OCI-LY7 (cell line): ENCODE results near the gene RAX2. TPM values are rescaled to one million over a fixed set of nuclear protein-coding genes. Genes with fewer than 3 reads are reported as not detected.

Source experiments
- BruUV-seq: library from RNA; stranded (reverse); fragments of 400-500 nt; replicated peaks from 2 replicates; lab custom pipeline; 2021; lab: Mats Ljungman, UMichigan
- CTCF ChIA-PET: fragments of 300-600 bp; sonication (Branson Sonifier 250); formaldehyde crosslinking; loops from one replicate; lab custom pipeline; 2022; ENCODE audit warnings: antibody characterized with exemption; ENCODE audit not compliant: unreplicated experiment; lab: Charles Lee
- POLR2A ChIA-PET: fragments of 300-600 bp; sonication (Branson Sonifier 250); formaldehyde crosslinking; loops from one replicate; lab custom pipeline; 2022; ENCODE audit warnings: antibody characterized with exemption; lab: Charles Lee
- DNase-seq: peaks from one replicate; pipeline ENCODE4 v3.0.0-alpha.2; 2015; ENCODE audit warnings: low spot score
- H2AFZ ChIP-seq: fragments of 200-600 bp; sonication (generic), shearing (Covaris generic); 2 replicates; pipeline ENCODE4 v1.6.1; 2014; ENCODE audit warnings: mild to moderate bottlenecking, antibody characterized with exemption, low read length, moderate library complexity
- H3K27ac ChIP-seq: fragments of 200-600 bp; sonication (generic); 2 replicates; pipeline ENCODE4 v1.5.1; 2014; ENCODE audit warnings: mixed run types, low read depth, mild to moderate bottlenecking, moderate library complexity, low read length, inconsistent platforms; ENCODE audit not compliant: poor library complexity, severe bottlenecking
- H3K36me3 ChIP-seq: fragments of 200-600 bp; sonication (generic); 2 replicates; pipeline ENCODE4 v1.6.1; 2014; ENCODE audit warnings: mild to moderate bottlenecking, antibody characterized with exemption, low read length, moderate library complexity, mixed read lengths; ENCODE audit not compliant: insufficient read depth
- H3K4me1 ChIP-seq: fragments of 200-600 bp; sonication (generic); 2 replicates; pipeline ENCODE4 v1.5.1; 2014; ENCODE audit warnings: mild to moderate bottlenecking, low read length; ENCODE audit not compliant: insufficient read depth, poor library complexity, severe bottlenecking
- H3K4me2 ChIP-seq: fragments of 200-600 bp; sonication (generic); 2 replicates; pipeline ENCODE4 v1.6.1; 2014; ENCODE audit warnings: mild to moderate bottlenecking, low read length
- H3K4me3 ChIP-seq: fragments of 200-600 bp; sonication (generic); 2 replicates; pipeline ENCODE4 v1.5.1; 2014; ENCODE audit warnings: mild to moderate bottlenecking, low read depth, low read length; ENCODE audit not compliant: poor library complexity, severe bottlenecking
- H3K79me2 ChIP-seq: fragments of 200-600 bp; sonication (generic); 2 replicates; pipeline ENCODE4 v1.6.1; 2016; ENCODE audit warnings: low read depth, mild to moderate bottlenecking, low read length, moderate library complexity, mixed read lengths; ENCODE audit not compliant: insufficient read depth
- H3K9me2 ChIP-seq: fragments of 200-600 bp; sonication (generic); 2 replicates; pipeline ENCODE4 v1.6.1; 2016; ENCODE audit warnings: mild to moderate bottlenecking, low read length, mixed read lengths; ENCODE audit not compliant: insufficient read depth
- H3K9me3 ChIP-seq: fragments of 200-600 bp; sonication (generic); 2 replicates; pipeline ENCODE4 v1.6.1; 2014; ENCODE audit warnings: mild to moderate bottlenecking, mixed run types, low read length, mixed read lengths
- H4K20me1 ChIP-seq: fragments of 200-600 bp; sonication (generic); 2 replicates; pipeline ENCODE4 v1.6.1; 2014; ENCODE audit warnings: mild to moderate bottlenecking, antibody characterized with exemption, low read length, moderate library complexity, mixed read lengths; ENCODE audit not compliant: insufficient read depth
- EZH2phosphoT487 ChIP-seq: fragments of 200-600 bp; sonication (generic); IDR thresholded peaks from 2 replicates; pipeline ENCODE4 v1.6.1; 2018; ENCODE audit warnings: low read depth, borderline replicate concordance, mild to moderate bottlenecking, mixed run types, antibody characterized with exemption, low read length, moderate library complexity, mixed read lengths
- intact Hi-C: fragments of 100-400 bp; cut with micrococcal nuclease; formaldehyde crosslinking; loops from one replicate; pipeline ENCODE4 v1.10.0; 2022; ENCODE audit not compliant: unreplicated experiment
- total RNA-seq, 2 experiments: library from RNA; depleted of rRNA in 1 of 2; stranded (reverse); fragments of >200 nt in 1 of 2; shearing (Covaris generic) in 1 of 2; gene quantifications; 2 replicates each; pipeline ENCODE4 v1.2.3, GENCODE V29; 2014 to 2022
- TF ChIP-seq, protein P1 (sequence below): fragments of 200-600 bp; sonication (generic); conservative IDR thresholded peaks from 2 replicates; pipeline ENCODE4 v1.5.1; 2014; ENCODE audit warnings: mild to moderate bottlenecking, antibody characterized with exemption, low read length, moderate library complexity, mixed read lengths

The RAX2 gene
- total RNA-seq, 2 experiments from 2014 or later = not detected

DNA sequence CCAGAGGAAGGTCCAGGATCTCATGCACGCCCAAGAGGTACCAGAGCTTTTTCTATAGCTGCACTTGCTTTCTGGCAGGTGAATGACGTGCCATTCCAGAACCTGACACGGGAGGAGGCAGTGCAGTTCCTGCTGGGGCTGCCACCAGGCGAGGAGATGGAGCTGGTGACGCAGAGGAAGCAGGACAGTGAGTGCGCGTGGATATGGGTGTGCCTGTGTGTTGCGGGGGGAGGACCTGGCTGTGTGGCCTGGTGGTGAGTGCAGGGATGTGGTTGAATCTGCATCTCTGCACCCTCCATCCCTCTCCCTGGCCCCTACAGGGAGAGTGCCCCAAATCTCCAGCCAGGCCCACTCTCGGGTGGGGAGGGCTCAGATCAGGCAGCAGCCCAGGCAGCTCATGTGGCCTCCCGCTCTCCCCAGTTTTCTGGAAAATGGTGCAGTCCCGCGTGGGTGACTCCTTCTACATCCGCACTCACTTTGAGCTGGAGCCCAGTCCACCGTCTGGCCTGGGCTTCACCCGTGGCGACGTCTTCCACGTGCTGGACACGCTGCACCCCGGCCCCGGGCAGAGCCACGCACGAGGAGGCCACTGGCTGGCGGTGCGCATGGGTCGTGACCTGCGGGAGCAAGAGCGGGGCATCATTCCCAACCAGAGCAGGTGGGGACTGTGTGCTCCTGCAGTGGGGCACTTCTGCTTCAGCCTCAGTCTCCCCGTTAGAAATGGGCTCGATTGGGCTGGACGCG, 33.4 kb downstream of the RAX2 start:
- Histone ChIP-seq H2AFZ (no peak overlapping the region), H3K27ac (no peak overlapping the region), H3K4me2 (no peak overlapping the region), H3K4me1 (no peaks in the 10 kb centered on the region), H3K79me2 (no peaks in the 10 kb centered on the region), H3K36me3 (no peaks in the 10 kb centered on the region), H3K4me3 (no peak overlapping the region), H3K9me2 (no peaks in the 10 kb centered on the region), H4K20me1 (no peaks in the 10 kb centered on the region), H3K9me3 (no peaks in the 10 kb centered on the region)
- POLR2A ChIA-PET = no interaction called here
- no peak for TF ChIP-seq EZH2phosphoT487
- TF ChIP-seq, protein P1, sequence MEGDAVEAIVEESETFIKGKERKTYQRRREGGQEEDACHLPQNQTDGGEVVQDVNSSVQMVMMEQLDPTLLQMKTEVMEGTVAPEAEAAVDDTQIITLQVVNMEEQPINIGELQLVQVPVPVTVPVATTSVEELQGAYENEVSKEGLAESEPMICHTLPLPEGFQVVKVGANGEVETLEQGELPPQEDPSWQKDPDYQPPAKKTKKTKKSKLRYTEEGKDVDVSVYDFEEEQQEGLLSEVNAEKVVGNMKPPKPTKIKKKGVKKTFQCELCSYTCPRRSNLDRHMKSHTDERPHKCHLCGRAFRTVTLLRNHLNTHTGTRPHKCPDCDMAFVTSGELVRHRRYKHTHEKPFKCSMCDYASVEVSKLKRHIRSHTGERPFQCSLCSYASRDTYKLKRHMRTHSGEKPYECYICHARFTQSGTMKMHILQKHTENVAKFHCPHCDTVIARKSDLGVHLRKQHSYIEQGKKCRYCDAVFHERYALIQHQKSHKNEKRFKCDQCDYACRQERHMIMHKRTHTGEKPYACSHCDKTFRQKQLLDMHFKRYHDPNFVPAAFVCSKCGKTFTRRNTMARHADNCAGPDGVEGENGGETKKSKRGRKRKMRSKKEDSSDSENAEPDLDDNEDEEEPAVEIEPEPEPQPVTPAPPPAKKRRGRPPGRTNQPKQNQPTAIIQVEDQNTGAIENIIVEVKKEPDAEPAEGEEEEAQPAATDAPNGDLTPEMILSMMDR = no peak
- DNase-seq = no peak
- CTCF ChIA-PET = no interaction called here
- intact Hi-C loops = no loop called here
- BruUV-seq = no TSS peak

GRCh38 chr19:3737487-3738205, 34.4 kb downstream of the RAX2 start:
- Histone ChIP-seq H3K4me3 (no peak overlapping the region), H3K9me3 (no peaks in the 10 kb centered on the region), H3K36me3 (no peaks in the 10 kb centered on the region), H3K27ac (no peak overlapping the region), H3K4me1 (no peaks in the 10 kb centered on the region), H4K20me1 (no peaks in the 10 kb centered on the region), H3K79me2 (no peaks in the 10 kb centered on the region), H2AFZ (no peak overlapping the region), H3K9me2 (no peaks in the 10 kb centered on the region), H3K4me2 (no peak overlapping the region)
- no TSS peak for BruUV-seq
- intact Hi-C loops = no loop called here
- TF ChIP-seq, protein P1 = no peak
- no peak for DNase-seq
- ChIA-PET POLR2A (no interaction called here), CTCF (interaction anchor here (0.5 kb wide), 1 partner anchor 11 kb away, joined by 3 read pairs; no protein-coding TSS in a partner anchor)
